ENCODE results near the gene NCSTN.

Gene NCSTN

GRCh38 chr1:160308451-160309184 is 34.6 kb upstream of the NCSTN start:
- no peak overlapping the region for H3K27ac ChIP-seq (replicated peaks; ENCODE audit: low read length)
- H3K4ac ChIP-seq (ENCODE audit: low read length) = no peak overlapping the region
- H2BK120ac ChIP-seq (ENCODE audit: low read depth, low read length) = no peak overlapping the region
- peaks cover 0 to 2% (median 0%) of the 10 kb centered on the region in 3 experiments for H3K27me3 ChIP-seq (ENCODE audit: control insufficient read depth in 3 of 3, insufficient read depth in 3 of 3, low read depth in 1 of 3, low read length in 3 of 3)
- H3K4me3 ChIP-seq (ENCODE audit: low read length in 2 of 2) = no peak overlapping the region
- H3K4me2 ChIP-seq (ENCODE audit: insufficient read depth, low read length, poor library complexity, severe bottlenecking) = no peak overlapping the region
- no peak overlapping the region for H3K9ac ChIP-seq (ENCODE audit: low read depth, low read length, poor library complexity)
- no peak overlapping the region for H2AK5ac ChIP-seq (ENCODE audit: low read depth, low read length)
- no peak overlapping the region for H3K23ac ChIP-seq (ENCODE audit: low read depth, low read length, poor library complexity)
- no peaks in the 10 kb centered on the region for H3K4me1 ChIP-seq (ENCODE audit: control insufficient read depth in 2 of 2, insufficient read depth in 1 of 2, low read depth in 1 of 2, low read length in 2 of 2)
- no peak overlapping the region for H2BK12ac ChIP-seq (ENCODE audit: low read length)
- H2BK5ac ChIP-seq (ENCODE audit: low read length) = no peak overlapping the region
- H2BK15ac ChIP-seq (ENCODE audit: low read length) = no peak overlapping the region
- peaks cover 0 to 4% of the 10 kb centered on the region in 2 donors for H3K9me3 ChIP-seq (replicated peaks in 1 of 2; ENCODE audit: control insufficient read depth in 2 of 2, insufficient read depth in 1 of 2, low read depth in 1 of 2, low read length in 2 of 2)
- no CpG with 5 or more reads among the region's 4 CpGs for WGBS, 2 donors (ENCODE audit: extremely low coverage in 2 of 2, insufficient read length in 2 of 2, insufficient replicate concordance in 1 of 2)
- H4K8ac ChIP-seq (ENCODE audit: low read depth, low read length) = no peak overlapping the region
- no peak overlapping the region for H4K91ac ChIP-seq (ENCODE audit: low read depth, low read length, poor library complexity)
- H2AFZ ChIP-seq (ENCODE audit: low read length) = no peak overlapping the region
- DNase-seq (ENCODE audit: low spot score) = no peak
- no peak overlapping the region for H3K18ac ChIP-seq (ENCODE audit: low read length)
- H3K14ac ChIP-seq (ENCODE audit: low read length) = no peak overlapping the region
- H3K36me3 ChIP-seq (replicated peaks in 1 of 2; ENCODE audit: control insufficient read depth in 2 of 2, insufficient read depth in 2 of 2, low read length in 2 of 2) = peaks cover 35 to 94% of the 10 kb centered on the region in 2 donors
- peaks cover 2% of the 10 kb centered on the region for H3K79me1 ChIP-seq (ENCODE audit: low read depth, low read length)

GRCh38 chr1:160309185-160309557 is 34.0 kb upstream of the NCSTN start:
- H3K27ac ChIP-seq (replicated peaks; ENCODE audit: low read length) = no peak overlapping the region
- H3K14ac ChIP-seq (ENCODE audit: low read length) = no peak overlapping the region
- no peak overlapping the region for H4K91ac ChIP-seq (ENCODE audit: low read depth, low read length, poor library complexity)
- H2BK5ac ChIP-seq (ENCODE audit: low read length) = no peak overlapping the region
- no peak overlapping the region for H3K4ac ChIP-seq (ENCODE audit: low read length)
- H4K8ac ChIP-seq (ENCODE audit: low read depth, low read length) = no peak overlapping the region
- no peaks in the 10 kb centered on the region for H3K4me1 ChIP-seq (ENCODE audit: control insufficient read depth in 2 of 2, insufficient read depth in 1 of 2, low read depth in 1 of 2, low read length in 2 of 2)
- peaks cover 0 to 4% of the 10 kb centered on the region in 2 donors for H3K9me3 ChIP-seq (replicated peaks in 1 of 2; ENCODE audit: control insufficient read depth in 2 of 2, insufficient read depth in 1 of 2, low read depth in 1 of 2, low read length in 2 of 2)
- H3K18ac ChIP-seq (ENCODE audit: low read length) = no peak overlapping the region
- H2BK120ac ChIP-seq (ENCODE audit: low read depth, low read length) = no peak overlapping the region
- peaks cover 2% of the 10 kb centered on the region for H3K79me1 ChIP-seq (ENCODE audit: low read depth, low read length)
- no peak overlapping the region for H2AFZ ChIP-seq (ENCODE audit: low read length)
- H2BK15ac ChIP-seq (ENCODE audit: low read length) = no peak overlapping the region
- no peak overlapping the region for H3K9ac ChIP-seq (ENCODE audit: low read depth, low read length, poor library complexity)
- no peak overlapping the region for H3K4me3 ChIP-seq (ENCODE audit: low read length in 2 of 2)
- peaks cover 37 to 94% of the 10 kb centered on the region in 2 donors for H3K36me3 ChIP-seq (replicated peaks in 1 of 2; ENCODE audit: control insufficient read depth in 2 of 2, insufficient read depth in 2 of 2, low read length in 2 of 2)
- DNase-seq (ENCODE audit: low spot score) = no peak
- no peak overlapping the region for H2BK12ac ChIP-seq (ENCODE audit: low read length)
- H3K27me3 ChIP-seq (ENCODE audit: control insufficient read depth in 3 of 3, insufficient read depth in 3 of 3, low read depth in 1 of 3, low read length in 3 of 3) = peaks cover 0 to 2% (median 0%) of the 10 kb centered on the region in 3 experiments
- no peak overlapping the region for H2AK5ac ChIP-seq (ENCODE audit: low read depth, low read length)
- no peak overlapping the region for H3K4me2 ChIP-seq (ENCODE audit: insufficient read depth, low read length, poor library complexity, severe bottlenecking)
- H3K23ac ChIP-seq (ENCODE audit: low read depth, low read length, poor library complexity) = no peak overlapping the region

- Histone ChIP-seq H3K79me1 (ENCODE audit: low read depth, low read length) (peaks cover 2% of the 10 kb centered on the region), H3K23ac (ENCODE audit: low read depth, low read length, poor library complexity) (no peak overlapping the region), H3K4ac (ENCODE audit: low read length) (no peak overlapping the region), H3K4me1 (ENCODE audit: control insufficient read depth in 2 of 2, insufficient read depth in 1 of 2, low read depth in 1 of 2, low read length in 2 of 2) (no peaks in the 10 kb centered on the region), H4K8ac (ENCODE audit: low read depth, low read length) (no peak overlapping the region), H3K4me2 (ENCODE audit: insufficient read depth, low read length, poor library complexity, severe bottlenecking) (no peak overlapping the region), H3K27ac (replicated peaks; ENCODE audit: low read length) (no peak overlapping the region), H2AK5ac (ENCODE audit: low read depth, low read length) (no peak overlapping the region), H3K36me3 (replicated peaks in 1 of 2; ENCODE audit: control insufficient read depth in 2 of 2, insufficient read depth in 2 of 2, low read length in 2 of 2) (peaks cover 40 to 96% of the 10 kb centered on the region in 2 donors), H3K4me3 (ENCODE audit: low read length in 2 of 2) (no peak overlapping the region), H2BK5ac (ENCODE audit: low read length) (no peak overlapping the region), H2AFZ (ENCODE audit: low read length) (no peak overlapping the region), H3K27me3 (ENCODE audit: control insufficient read depth in 3 of 3, insufficient read depth in 3 of 3, low read depth in 1 of 3, low read length in 3 of 3) (peaks cover 0 to 2% (median 0%) of the 10 kb centered on the region in 3 experiments), H3K18ac (ENCODE audit: low read length) (no peak overlapping the region), H3K9ac (ENCODE audit: low read depth, low read length, poor library complexity) (no peak overlapping the region), H2BK15ac (ENCODE audit: low read length) (no peak overlapping the region), H2BK120ac (ENCODE audit: low read depth, low read length) (no peak overlapping the region), H4K91ac (ENCODE audit: low read depth, low read length, poor library complexity) (no peak overlapping the region), H3K14ac (ENCODE audit: low read length) (no peak overlapping the region), H2BK12ac (ENCODE audit: low read length) (no peak overlapping the region), H3K9me3 (replicated peaks in 1 of 2; ENCODE audit: control insufficient read depth in 2 of 2, insufficient read depth in 1 of 2, low read depth in 1 of 2, low read length in 2 of 2) (peaks cover 0 to 4% of the 10 kb centered on the region in 2 donors)
- DNase-seq (ENCODE audit: low spot score) = no peak
- WGBS, 2 donors (ENCODE audit: extremely low coverage in 2 of 2, insufficient read length in 2 of 2, insufficient replicate concordance in 1 of 2) = no CpG with 5 or more reads among the region's 1 CpG
Observed at GRCh38 chr1:160309571-160309970, 33.6 kb upstream of the NCSTN start.

GRCh38 chr1:160315359-160315758 is 27.8 kb upstream of the NCSTN start:
- Histone ChIP-seq H2BK12ac (ENCODE audit: low read length) (no peak overlapping the region), H4K91ac (ENCODE audit: low read depth, low read length, poor library complexity) (no peak overlapping the region), H2AK5ac (ENCODE audit: low read depth, low read length) (no peak overlapping the region), H2BK120ac (ENCODE audit: low read depth, low read length) (no peak overlapping the region), H3K4me3 (ENCODE audit: low read length in 2 of 2) (no peak overlapping the region), H3K79me1 (ENCODE audit: low read depth, low read length) (peaks cover 2% of the 10 kb centered on the region), H3K18ac (ENCODE audit: low read length) (no peak overlapping the region), H2BK15ac (ENCODE audit: low read length) (no peak overlapping the region), H3K27ac (replicated peaks; ENCODE audit: low read length) (no peak overlapping the region), H2AFZ (ENCODE audit: low read length) (no peak overlapping the region), H3K9ac (ENCODE audit: low read depth, low read length, poor library complexity) (no peak overlapping the region), H4K8ac (ENCODE audit: low read depth, low read length) (no peak overlapping the region), H3K23ac (ENCODE audit: low read depth, low read length, poor library complexity) (no peak overlapping the region), H3K4me2 (ENCODE audit: insufficient read depth, low read length, poor library complexity, severe bottlenecking) (no peak overlapping the region), H3K9me3 (replicated peaks in 1 of 2; ENCODE audit: control insufficient read depth in 2 of 2, insufficient read depth in 1 of 2, low read depth in 1 of 2, low read length in 2 of 2) (peaks cover 4 to 21% of the 10 kb centered on the region in 2 donors), H2BK5ac (ENCODE audit: low read length) (no peak overlapping the region), H3K36me3 (replicated peaks in 1 of 2; ENCODE audit: control insufficient read depth in 2 of 2, insufficient read depth in 2 of 2, low read length in 2 of 2) (peaks cover 30 to 94% of the 10 kb centered on the region in 2 donors), H3K14ac (ENCODE audit: low read length) (no peak overlapping the region), H3K4ac (ENCODE audit: low read length) (no peak overlapping the region), H3K27me3 (ENCODE audit: control insufficient read depth in 3 of 3, insufficient read depth in 3 of 3, low read depth in 1 of 3, low read length in 3 of 3) (peaks cover 0 to 2% (median 0%) of the 10 kb centered on the region in 3 experiments), H3K4me1 (ENCODE audit: control insufficient read depth in 2 of 2, insufficient read depth in 1 of 2, low read depth in 1 of 2, low read length in 2 of 2) (no peaks in the 10 kb centered on the region)
- WGBS, 2 donors (ENCODE audit: extremely low coverage in 2 of 2, insufficient read length in 2 of 2, insufficient replicate concordance in 1 of 2) = no CpG with 5 or more reads among the region's 2 CpGs
- DNase-seq (ENCODE audit: low spot score) = no peak

All from neuronal stem cell (in vitro differentiated cells).